ENCODE results near the gene IFIT1B.
A peak's percentile ranks its signal among the peaks of the same experiment; 100 is the strongest.
"Not testable (repeated sequence)": the region's sequence is repeated elsewhere in the genome, so short reads cannot be mapped to it uniquely, and the experiment has no call there.

The IFIT1B gene

DNA sequence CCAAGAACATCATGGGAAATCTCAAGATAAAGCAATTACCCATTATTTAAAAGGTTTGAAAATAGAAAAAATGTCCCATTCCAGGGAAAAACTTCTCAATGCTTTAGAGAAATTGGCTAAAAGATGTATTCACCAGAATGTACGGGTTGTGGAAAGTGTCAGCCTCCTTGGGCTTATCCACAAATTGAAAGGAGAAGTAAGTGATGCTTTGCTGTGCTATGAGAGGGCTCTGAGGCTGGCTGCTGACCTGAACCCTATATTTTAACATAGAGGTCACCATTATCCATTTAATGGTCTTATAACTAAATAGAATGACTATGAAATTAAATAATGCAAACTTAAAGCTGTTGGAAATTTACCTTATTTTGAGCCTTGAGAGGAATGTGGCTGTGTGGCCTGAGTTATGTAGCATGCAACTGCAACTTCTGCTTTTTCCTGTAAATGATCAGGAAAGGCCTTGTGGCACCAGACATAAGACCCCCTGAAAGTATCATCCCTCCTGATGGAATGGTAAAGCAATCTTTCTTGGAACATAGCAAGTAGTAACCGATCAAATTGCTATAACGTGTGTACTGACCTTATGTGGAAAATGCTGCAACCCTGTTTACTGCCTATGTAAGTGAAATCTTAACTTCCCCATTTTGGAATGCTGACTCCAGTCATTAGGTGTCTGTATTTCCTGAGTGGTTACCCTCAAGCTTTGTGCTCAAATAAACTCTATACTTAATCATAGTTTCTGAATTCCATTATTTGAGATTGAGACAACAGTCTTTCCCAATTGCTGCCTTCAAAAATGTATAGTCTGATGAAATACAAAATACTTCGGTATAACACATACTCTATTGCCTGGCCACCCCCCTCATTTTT lies 6.9 kb downstream of the IFIT1B start:
- no peak for DNase-seq

DNA sequence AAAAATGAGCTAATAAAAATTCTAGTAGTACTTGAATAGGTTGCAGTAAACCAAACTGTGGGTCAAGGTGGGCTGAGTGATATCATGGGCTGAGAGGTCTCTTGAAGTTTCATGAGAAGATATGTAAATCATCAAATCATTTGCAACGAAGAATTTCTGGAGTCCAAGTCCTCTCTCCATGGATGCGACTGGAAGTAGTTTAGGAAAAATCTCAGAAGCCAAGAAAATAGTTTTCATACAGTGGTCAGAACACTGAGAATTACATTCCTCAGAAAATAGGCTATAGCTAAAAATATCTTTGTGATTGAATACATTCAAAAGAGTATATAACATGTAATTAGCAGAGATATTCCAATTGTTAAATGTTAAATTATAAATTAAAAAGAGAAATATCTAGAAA lies 10.9 kb downstream of the IFIT1B start:
- DNase-seq = no peak

DNA sequence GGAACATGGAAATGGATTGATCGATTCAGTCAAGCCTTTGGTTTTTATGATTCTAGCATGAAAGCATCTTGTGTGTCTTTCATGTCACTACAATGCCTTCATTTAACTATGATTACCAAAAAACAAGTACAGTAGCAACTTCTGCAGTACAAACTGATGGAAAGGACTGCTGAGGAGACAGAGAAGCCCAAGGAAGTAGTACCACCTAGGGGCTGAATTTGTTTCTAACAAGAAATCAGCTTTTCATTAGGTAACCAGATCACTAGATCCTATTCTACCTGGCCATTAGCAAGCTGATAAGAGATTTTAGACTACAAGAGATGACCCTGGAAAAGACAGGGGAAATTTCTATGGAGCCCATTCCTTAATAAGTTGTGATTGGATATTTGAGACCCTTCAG lies 11.4 kb downstream of the IFIT1B start:
- DNase-seq = no peak

DNA sequence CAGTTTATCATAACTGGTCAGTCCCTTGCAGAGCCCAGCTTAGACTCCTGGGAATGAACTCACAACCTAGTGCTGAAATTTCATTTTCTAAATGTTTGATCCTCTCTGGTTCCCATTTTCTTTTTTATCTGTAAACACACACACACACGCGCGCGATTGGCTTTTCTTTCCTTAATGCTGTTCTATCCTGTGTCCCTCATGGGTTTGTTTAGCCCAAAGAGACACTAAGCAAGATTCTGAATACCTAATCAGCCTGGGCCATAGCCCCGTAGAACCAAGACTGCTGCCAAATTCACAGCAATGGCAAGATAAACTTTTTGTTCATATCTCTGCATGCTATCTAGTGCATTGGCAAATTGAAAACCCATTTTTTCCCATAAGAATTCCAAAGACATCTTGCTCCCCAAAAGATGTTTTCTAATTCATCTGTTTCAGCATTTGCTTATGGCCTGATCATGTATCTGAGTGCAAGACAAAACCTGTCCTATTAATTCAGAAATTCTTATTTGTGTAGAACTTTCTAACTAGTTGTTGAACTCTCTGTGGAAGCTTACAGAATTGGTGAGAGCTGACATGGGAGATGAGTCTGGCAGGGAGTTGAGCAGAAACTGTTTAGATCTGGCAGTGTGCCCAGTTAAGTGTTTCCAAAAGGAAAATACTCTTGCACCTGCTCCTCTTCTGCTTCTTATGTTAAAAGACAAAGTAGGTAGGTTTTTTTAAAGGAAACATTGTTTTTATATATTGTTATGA lies 12.8 kb downstream of the IFIT1B start:
- no peak for DNase-seq

DNA sequence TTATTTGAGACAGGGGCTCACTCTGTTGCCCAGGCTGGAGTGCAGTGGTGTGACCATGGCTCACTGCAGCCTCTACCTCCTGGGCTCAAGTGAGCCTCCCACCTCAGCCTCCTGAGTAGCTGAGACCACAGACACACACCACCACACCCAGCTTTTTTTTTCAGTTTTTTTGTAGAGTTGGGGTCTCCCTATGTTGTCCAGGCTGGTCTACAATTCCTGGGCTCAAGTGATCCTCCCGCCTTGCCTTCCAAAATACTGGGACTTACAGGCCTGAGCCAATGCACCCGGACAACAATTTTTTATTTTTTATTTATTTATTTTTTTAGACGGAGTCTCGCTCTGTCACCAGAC lies 13.3 kb downstream of the IFIT1B start:
- not testable (repeated sequence) for DNase-seq

DNA sequence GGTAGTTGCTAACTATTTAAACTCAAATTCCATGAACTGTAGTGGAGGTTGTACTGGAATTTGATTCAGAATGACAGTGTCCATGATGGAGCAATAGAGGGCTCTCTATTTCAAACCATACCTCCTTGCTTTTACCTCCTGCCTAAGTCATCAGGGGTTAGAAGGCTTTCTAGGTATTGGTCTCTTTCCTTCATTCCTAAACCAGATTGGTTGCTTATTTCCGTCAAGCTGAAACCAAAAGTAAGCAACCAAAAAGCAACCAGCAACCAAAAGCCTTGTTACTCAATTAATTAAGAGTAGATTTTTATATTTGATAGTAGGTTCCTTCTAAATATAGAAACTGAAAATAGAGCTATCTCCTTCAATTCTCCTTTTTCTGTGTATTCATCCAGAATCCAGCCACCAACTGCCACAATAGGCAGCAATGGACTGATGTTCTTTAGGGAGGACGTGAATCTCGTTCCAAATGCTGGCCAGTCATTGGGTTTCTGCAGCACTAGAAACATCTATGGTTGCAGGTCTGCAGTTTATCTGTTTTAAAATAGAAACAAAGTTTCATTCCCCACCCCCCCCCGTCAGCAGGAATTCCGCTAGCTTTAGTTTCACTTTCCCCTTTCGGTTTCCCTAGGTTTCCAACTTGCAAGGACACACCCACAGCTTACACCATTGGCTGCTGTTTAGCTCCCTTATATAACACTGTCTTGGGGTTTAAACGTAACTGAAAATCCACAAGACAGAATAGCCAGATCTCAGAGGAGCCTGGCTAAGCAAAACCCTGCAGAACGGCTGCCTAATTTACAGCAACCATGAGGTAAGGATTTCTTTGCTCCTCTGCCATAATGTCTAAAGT lies 14.3 kb downstream of the IFIT1B start, which contains the start of gene IFIT1:
IFIT1 (plus strand) TSS at position 717 of the 850 bp plus-strand sequence; CDS start at position 807, 90 bp downstream.
- DNase-seq = peak; percentile 40

DNA sequence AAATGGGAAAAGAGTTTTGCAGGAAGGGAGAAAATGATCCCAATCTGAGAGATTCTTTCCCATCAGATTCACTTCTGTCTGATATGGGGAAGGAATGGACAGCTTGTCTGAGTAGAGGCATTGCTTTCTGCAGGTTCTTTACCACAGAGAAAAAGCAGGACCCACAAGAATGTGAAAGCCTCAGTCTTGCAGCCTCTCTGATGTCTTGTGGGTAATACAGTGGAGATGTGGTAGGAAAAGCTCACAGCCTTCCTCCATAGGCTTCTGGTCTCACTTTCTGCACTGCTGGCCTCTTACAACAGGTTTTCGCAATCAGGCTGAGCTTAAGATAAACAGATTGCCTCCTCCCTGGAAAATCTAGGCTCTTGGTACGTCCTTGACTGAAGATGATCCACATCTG lies 15.1 kb downstream of the IFIT1B start:
- no peak for DNase-seq

DNA sequence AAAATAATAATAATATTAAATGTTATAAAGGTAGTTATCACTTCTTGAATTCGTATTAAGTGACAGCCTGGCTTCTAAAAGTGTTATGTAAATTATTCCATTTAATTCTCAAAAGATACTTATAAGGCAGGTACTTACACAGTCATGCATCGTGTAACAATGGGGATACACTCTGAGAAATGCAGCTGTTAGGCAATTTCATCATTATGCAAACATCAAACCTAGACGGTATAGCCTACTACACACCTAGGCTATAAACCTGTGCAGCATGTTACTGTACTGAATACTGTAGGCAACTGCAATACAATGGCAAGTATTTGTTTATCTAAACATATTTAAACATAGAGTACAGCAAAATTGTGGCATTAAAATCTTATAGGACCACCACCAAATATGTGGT lies 16.0 kb downstream of the IFIT1B start:
- DNase-seq = no peak

DNA sequence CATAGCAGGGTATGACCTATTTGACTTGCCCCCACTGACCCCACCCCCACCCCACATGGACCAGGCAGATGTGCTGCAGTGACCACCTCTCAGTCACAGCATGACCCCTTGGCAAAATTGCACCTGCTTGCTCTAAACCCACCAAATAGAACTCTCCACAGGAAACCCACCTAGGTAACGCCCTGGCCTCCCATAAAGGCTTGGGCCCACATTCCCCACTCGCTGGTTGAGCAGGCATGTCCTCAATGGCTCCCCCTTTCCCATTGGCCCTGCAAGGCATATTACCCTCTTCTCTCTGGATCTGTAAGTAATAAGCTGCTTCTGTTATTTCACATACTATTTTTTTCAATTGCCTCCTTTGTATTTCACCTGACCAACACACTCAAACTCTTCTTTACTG lies 17.3 kb downstream of the IFIT1B start:
- no peak for DNase-seq

DNA sequence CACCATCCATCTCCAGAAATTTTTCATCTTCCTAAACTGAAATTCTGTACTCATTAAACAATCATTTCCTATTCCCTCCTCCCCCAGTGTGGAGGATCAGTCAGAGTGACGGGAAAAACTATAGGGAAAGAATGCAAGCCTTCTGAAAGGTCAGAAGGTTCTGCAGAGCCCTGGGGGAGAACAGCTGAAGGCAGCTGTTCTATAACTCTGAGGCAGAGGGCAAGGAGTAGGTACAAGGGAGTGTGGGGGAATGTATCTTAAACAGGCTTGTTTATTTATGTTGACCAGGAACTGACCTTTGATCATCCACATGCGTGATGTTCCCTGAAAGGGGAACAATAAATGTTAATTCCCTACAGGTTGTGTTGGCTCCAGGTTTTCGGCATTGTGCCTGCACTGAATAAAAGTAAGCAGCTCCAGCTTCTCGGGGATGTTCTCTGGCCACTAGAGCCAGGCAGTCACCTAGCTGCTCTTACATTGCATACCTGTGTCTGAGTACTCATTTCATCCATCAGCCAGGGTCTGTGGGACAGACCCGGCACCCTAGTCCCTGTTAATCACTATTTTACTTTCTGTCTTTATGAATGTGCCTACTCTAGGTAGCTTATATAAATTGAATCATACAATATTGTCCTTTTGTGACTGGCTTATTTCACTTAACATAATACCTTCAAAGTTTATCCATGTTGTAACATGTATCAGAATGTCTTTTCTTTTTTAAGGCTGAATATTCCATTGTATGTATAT lies 20.3 kb downstream of the IFIT1B start:
- DNase-seq = no peak

DNA sequence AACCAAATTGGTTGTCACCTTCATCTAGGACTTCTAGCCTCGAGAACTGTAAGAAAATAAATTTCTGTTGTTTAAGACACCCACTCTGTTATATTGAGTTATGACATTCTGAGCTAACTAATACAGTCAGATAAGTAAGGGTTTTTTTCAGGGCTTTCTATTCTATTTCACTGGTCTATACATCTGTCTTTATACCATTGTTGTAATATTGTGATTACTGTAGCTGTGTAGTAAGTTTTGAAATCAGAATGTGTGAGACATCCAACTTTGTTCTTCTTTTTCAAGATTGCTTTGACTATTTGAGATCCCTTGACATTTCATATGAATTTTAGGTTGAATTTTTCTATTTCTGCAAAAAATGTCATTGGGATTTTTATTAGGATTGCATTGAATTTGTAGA lies 22.1 kb downstream of the IFIT1B start:
- no peak for DNase-seq

DNA sequence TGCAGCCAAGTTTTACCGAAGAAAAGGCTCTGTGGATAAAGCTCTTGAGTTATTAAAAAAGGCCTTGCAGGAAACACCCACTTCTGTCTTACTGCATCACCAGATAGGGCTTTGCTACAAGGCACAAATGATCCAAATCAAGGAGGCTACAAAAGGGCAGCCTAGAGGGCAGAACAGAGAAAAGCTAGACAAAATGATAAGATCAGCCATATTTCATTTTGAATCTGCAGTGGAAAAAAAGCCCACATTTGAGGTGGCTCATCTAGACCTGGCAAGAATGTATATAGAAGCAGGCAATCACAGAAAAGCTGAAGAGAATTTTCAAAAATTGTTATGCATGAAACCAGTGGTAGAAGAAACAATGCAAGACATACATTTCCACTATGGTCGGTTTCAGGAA lies 25.2 kb downstream of the IFIT1B start:
- no peak for DNase-seq

DNA sequence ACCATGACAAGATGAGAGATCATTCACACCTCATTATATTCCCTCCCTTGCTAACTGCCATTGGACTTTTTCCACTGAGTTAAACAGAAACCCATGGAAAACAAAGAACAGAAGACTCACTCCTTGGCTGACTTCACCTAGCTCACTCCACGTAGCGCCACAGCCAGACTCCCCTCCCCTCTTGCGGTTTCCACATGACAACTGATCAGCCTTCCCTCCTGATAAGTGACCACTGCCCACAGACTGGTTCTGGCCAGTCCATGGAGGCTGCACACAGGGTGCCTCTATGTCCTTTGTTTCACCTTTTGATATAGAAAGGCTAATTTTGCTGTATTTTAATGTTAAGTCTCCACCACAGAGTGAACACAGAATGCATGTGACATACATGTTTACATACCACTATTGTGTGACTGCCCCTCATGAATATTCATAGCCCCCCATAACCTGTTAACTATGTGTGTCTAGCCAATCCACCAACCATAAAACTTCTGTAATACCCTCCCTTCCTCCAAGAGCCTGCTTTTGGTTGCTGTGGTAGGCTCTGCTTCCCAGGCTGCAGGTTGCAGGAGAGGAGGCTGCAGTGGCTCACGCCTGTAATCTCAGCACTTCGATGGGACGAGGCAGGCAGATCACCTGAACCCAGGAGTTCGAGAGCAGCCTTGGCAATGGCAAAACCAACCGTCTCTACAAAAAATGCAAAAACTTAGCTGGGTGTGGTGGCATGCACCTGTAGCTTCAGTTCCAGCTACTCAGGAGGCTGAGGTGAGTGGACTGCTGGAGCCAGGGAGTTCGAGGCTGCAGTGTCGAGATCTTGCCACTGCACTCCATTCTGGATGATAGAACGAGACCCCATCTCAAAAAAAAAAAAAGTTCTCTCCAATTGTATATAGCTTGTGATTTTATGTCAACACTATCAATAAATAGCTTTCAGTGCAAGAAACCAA lies 26.5 kb downstream of the IFIT1B start:
- DNase-seq = no peak

DNA sequence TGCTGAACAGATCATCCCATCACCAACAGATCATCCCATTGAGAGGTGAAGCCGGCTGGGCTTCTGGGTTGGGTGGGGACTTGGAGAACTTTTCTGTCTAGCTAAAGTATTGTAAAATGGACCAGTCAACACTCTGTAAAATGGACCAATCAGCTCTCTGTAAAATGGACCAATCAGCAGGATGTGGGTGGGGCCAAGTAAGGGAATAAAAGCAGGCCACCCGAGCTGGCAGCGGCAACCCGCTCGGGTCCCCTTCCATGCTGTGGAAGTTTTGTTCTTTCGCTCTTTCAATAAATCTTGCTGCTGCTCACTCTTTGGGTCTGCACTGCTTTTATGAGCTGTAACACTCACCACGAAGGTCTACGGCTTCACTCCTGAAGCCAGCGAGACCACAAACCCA lies 28.3 kb downstream of the IFIT1B start:
- not testable (repeated sequence) for DNase-seq

DNA sequence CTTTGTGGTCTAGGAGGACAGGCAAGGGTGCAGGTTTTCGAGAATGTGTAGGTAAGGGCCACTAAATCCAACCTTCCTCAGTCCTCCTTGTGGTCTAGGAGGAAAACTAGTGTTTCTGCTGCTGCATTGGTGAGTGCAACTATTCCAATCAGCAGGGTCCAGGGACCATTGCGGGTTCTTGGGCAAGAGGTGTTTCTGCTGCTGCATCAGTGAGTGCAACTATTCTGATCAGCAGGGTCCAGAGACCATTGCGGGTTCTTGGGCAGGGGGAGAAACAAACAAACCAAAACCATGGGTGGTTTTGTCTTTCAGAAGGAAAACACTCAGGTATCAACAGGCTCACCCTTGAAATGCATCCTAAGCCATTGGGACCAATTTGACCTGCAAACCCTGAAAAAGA lies 29.9 kb downstream of the IFIT1B start:
- DNase-seq = not testable (repeated sequence)

DNA sequence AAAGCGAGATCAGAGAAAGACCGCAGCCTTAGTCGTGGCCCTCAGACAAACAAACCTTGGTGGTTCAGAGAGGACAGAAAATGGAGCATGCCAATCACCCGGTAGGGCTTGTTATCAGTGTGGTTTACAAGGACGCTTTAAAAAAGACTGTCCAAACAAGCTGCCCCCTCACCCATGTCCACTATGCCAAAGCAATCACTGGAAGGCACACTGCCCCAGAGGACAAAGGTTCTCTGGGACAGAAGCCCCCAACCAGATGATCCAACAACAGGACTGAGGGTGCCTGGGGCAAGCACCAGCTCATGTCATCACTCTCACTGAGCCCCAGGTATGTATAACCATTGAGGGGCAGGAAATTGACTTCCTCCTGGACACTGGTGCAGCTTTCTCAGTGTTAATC lies 31.4 kb downstream of the IFIT1B start:
- DNase-seq = not testable (repeated sequence)

DNA sequence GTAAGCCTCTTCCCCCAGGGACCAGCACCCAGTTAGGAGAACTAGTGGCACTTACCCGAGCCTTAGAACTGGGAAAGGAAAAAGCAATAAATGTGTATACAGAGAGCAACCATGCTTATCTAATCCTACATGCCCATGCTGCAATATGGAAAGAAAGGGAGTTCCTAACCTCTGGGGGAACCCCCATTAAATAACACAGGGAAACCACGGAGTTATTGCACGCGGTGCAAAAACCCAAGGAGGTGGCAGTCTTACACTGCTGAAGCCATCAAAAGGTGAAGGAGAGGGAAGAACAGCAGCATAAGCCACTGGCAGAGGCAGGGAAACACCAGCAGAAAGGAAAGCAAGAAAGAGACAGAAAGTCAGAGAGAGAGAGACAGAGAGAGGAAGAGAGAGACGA lies 32.7 kb downstream of the IFIT1B start:
- not testable (repeated sequence) for DNase-seq

DNA sequence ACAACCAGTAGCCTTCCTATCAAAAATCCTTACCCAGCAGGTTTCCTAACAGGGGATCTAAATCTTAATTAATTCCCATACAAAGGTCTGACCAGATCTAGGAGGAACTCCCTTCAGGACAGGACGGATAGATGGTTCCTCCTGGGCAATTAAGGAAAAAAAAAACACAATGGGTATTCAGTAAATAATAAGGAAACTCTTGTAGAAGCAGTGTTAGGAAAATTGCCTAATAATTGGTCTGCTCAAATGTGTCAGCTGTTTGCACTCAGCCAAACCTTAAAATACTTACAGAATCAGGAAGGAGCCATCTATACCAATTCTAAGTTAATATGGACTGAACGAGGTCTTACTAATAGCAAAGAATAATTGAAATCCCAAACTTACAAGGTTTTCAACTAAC lies 33.3 kb downstream of the IFIT1B start:
- not testable (repeated sequence) for DNase-seq

DNA sequence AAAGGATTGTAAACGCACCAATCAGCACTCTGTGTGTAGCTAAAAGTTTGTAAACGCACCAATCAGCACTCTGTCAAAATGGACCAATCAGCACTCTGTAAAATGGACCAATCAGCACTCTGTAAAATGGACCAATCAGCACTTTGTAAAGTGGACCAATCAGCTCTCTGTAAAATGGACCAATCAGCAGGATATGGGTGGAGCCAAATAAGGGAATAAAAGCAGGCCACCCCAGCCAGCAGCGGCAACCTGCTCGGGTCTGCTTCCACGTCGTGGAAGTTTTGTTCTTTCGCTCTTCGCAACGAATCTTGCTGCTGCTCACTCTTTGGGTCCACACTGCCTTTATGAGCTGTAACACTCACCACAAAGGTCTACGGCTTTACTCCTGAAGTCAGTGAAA lies 34.4 kb downstream of the IFIT1B start:
- DNase-seq = peak; percentile 43

DNA sequence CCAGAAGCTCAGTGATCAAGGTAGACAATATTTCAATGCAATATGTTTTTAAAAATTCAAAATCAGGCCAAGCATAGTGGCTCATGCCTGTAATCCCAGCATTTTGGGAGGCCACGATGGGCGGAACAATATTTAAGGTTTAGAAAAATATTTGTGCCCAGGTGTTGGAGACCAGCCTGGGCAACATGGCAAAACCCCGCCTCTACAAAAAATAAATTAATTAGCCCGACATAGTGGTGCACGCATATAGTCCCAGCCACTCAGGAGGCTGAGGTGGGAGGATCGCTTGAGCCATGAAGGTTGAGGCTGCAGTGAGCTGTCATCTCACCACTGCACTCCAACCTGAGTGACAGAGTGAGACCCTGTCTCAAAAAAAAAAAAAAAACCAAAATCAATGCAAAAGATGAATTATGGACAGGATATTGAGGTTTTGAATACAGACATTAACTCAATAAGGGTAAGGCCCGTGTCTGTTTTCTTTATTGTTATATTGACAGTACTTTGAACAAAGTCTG lies 35.6 kb downstream of the IFIT1B start:
- no peak for DNase-seq
